NCI-H2171 treated with DMSO at 0.1 percent for 48 hours (cell line): Measurements from ENCODE around the gene IL37.
"Not testable (repeated sequence)": the region's sequence is repeated elsewhere in the genome, so short reads cannot be mapped to it uniquely, and the experiment has no call there.

Experiments used
- DNase-seq: peaks from one replicate; lab custom pipeline; 2025; lab: John Stamatoyannopoulos, UW

The IL37 gene

DNA sequence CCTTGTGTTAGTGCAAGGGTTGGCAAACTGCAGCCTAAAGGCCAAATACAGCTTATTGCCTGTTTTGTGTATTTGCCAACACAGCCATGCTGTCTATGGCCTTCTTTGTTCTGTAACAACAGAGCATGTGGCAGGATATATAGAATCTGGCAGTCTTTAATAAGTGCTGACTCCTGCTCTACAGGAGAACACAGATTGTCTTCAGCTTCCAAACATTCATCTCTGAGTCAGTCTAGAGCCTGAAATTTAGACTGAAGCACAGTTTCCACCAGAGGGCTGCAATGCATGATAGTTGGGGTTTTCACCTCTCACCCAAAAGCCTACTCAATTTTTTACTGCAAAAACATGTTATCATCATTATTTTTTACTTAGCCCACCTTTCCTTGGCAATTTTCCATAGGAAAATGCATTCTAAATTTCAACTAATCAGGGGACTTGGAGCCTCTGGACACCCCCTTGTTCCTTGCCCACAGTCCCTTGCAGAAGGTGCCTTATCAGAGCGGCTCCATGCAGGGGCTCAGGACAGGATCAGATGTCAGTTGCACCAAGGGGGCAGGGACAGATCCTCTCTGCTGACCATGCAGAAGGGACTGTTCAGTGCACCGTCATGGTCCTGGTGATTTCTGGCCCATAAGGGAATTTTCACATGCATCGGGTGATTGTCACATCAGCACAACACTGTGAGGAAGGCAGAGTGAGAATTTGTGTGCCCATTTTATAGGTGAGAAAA, 12.4 kb downstream of the IL37 start:
- DNase-seq = no peak

DNA sequence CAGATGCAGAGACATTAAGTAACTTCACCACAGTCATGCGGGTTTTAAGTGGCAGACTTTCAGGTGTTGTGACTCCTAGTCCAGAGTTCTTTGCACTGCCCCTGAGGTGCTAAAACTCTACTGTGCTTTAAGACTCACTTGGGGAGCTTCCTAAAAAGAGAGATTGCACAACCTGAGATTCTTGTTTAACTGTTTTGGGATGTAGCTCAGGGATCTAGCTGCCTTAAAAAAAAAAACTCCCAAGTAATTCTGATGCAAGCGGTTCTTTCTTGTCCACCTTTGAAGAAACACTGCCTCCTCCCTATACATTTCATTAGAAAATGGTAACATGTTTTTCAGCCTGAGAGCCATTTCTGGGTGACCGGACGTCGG, 13.0 kb downstream of the IL37 start:
- DNase-seq = no peak

DNA sequence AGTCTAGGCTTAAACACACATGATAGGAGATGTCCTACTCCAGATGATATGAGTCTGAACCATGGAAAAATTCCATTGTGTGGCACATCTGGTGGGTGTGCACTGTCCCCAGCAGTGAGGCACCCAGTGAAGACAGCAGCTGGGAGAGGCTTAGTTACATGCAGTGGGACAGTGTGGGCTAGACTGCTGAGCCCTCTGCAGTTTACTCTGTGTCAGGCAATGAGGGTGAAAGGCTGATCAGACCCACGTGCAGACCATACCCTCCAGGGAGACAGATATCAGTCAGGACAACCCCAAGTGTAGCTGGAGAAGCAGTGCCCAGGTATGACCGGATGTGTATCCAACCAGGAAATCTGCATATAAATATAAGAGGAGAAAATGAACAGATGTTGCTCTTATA, 13.4 kb downstream of the IL37 start:
- DNase-seq = no peak

DNA sequence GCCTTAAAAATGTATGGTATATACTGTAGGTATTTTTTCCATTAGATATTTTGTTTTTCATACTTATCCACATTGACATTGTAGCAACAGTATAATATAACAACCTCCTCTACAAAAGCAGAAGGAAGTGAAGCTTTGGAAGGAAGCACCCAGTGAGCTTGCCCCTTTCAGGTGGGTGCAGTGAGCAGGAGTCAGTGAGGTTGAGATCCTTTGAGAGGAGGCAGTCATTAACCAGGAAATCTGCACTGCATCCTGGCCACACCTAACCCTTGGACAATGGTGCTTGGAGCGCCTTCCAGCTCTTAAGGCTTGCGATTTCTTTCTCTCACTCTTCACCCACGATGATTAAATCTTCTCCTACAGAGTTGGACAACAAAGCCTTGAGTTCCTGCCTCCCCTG, 13.9 kb downstream of the IL37 start:
- no peak for DNase-seq

DNA sequence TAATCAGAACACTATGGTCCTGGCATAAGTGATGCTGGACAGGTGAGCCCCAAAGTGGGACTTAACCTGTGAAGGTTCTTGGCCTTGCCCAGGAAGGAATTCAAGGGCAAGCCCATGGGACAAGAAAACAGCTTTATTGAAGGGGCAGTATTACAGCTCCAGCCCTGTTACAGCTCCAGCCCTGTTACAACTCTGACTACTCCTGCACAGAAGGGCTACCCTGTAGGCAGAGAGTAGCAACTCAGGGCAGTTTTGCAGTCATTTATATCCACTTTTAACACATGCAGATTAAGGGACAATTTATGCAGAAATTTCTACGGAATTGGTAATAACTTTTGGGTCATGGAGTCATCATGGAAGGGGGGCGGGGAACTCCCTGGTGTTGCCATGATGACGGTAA, 15.7 kb downstream of the IL37 start:
- DNase-seq = no peak

DNA sequence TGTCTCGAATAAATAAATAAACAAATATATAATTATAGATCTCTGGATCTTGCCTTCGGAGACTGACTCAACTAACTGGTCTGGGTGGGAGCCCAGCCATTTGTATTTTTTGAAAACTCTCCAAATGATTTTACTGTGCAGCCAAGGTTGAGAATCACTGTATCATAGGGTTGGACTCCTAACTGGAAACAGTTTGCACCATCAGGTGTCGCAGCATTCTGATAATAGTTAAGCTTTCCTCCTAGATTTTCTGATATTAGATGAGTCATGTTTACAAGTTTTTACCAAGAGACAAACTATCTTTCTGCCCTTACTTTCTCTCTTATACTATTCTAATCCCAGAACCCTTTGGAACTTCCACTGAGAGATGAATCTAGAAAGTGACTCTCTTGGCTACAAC, 16.8 kb downstream of the IL37 start:
- DNase-seq = no peak

DNA sequence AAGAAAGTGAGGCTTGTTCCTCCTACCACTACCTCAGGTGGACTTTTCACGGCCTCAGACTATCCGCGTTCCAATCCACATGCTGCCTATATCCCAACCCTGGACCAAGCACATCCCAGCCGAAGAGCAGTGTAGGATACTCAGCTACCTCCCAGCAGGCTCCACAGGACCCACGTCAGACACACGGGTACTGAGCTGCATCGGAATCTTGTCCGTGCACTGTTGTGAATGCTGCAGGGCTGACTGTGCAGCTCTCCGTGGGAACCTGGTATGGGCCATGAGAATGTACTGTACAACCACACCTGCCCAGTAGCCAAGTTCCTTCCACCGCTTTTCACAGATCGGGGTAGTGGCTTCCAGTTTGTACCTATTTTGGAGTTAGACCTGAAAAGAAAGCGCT, 22.3 kb downstream of the IL37 start:
- DNase-seq = no peak

DNA sequence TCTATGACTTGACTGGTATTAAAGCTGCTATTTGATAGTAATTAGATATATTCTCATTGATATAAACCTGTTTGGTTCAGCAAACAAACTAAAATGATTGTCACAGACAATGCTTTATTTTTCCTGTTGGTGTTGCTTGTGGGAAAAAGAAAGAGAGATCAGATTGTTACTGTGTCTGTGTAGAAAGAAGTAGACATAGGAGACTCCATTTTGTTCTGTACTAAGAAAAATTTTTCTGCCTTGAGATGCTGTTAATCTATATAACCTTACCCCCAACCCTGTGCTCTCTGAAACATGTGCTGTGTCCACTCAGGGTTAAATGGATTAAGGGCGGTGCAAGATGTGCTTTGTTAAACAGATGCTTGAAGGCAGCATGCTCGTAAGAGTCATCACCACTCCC, 23.2 kb downstream of the IL37 start:
- not testable (repeated sequence) for DNase-seq

DNA sequence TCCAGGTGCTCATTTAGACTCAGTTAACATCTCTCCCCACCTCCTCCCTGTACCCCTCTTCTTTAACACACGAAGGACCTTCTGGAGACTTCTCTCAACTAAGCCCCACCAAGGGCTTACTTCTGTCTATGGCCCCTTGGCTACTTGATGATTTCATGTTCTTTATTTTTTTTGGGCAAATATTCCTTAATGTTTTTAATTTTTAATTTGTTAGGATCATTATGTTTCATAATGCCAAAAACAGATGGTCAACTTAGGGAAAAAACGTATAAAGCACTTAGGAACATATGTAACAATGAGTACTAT, 25.9 kb downstream of the IL37 start:
- DNase-seq = no peak

DNA sequence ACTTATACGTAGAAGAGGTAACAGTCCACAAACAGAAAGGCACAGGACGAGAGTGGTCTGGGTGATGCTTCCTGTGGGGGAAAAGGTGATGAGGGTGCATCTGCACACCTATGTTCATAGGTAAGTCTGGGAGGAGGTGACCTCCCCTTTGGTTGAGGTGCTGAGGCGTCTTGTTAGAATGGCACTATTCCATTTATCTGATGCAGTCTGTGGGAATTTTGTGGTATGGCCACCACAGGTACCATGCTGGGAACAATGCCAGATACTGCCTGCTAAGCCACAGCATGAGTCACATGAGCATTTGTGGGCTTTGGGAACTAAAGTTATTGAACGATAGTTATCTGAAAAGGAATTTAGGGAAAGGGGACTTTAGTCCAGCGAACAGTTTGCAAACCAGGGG, 27.9 kb downstream of the IL37 start:
- DNase-seq = no peak

DNA sequence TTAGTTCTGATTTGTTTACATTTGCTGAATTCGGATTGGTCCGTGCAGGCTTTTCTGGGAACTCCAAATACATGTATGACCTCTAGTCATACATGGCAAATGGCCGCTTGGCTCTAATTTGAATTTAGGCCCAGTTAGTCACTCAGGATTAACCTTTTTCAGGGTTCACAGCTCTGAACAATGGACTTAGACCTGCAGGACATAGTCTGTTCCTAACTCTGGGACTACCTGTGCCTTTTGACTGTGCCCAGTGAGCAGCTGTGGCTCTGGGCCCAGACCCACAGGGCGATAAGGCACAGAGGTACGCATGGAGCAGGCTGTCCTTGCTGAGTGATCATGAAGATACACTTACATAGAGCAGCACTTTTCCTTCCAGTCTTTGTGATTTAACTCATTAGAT, 28.5 kb downstream of the IL37 start:
- DNase-seq = no peak

DNA sequence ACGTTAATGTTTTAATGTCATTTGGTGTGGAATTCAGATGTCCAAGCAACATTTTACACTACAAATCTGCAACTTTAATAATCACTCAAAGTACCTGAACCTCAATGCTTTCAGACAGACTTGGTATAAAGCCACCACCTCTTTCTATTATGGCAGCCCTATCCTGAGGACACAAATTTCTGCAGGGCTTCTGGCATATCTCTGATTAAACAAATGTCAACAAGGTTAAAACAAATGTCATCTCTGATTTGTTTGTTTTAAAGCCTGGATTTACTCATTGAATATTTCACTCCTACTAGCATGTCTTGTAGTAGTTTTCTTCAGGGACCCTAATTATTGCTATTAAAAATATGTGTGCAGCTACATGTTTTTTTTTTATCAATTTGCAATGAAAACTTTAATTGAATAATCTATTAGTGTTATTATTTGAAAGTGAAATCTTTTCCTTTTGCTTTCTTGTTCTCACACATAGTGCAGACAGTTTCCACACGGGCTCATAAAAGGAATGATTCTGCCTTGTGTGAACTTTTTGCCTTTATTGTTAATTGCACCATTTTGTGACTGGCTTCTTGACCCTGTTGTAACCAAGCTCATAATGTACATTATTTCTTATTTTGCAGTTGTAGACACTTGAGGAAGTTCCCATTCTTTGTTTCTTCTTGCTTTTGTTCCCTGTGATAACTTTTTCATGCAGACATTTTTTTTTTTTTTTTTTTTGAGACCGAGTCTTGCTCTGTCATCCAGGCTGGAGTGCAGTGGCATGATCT, 30.1 kb downstream of the IL37 start:
- DNase-seq = no peak

DNA sequence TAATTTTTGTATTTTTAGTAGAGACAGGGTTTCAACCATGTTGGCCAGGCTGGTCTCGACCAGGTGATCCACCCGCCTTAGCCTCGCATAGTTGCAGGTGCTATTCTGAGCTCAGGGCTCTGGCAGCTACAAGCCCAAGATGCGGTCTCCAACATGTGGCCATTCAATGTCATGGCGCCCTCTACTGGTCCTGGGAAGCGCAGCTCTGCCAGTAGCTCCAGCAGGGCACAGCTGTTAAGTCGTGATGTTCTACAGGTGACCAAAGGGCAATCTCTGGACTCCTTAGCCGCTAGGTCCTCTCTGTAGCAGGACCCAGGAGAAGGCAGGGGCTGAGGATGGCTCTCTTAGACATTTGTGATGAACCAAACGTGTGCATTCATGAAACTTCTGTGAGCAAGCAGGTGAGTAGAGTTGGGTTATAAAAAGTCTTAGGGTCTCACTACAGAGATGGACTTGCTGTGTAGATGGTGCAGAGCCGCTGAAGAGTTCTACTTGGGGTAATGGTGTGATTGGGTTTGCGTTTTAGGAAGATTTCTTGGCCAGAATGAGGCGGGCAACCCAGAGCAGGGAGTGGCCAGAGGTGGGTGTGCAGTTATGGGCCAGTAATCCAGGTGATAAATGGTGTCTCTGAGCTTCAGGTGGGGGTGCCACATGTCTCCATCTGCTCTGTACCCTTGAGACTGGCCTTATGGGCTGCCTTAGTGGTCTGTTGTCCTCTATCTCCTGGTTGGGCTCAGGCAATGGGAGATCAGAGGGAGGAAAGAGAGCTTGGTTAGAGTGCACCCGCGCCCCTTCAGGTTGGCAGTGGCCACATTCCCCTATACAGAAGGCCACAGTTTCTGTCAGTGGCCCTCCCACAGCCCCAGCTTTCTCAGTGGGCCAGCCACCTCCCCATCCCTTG, 31.0 kb downstream of the IL37 start:
- peak; percentile 66 for DNase-seq

DNA sequence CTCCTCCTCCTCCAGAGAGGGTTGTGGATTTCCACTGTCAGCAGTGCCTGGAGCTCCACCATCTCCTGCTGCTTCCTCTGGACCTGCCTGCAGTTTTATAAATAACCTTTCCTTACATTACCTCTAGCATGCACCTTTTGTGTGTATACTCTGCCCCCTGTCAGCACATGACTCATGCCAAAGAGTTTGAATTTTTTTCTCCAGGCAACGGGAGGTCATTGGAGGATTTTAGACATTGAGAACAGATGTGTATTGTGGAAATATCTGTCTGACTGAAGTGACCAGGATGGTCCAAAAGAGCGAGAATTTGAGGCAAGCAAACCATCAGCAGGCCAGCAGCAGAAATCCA, 31.7 kb downstream of the IL37 start:
- DNase-seq = no peak

DNA sequence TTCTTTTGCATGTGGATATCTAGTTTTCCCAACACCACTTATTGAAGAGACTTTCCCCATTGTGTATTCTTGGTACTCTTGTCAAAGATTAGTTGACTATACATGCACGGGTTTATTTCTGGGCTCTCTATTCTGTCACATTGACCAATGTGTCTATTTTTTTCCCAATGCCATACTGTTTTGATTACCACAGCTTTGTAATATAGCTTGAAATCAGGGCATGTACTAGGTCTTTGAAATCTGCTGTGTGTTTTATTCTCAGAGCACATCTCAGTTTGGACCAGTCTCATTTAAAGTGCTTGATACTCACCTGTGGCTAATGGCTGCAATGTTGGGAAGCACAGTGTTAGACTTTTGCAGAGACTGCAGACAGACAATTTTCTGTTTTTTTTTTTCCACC, 34.0 kb downstream of the IL37 start:
- DNase-seq = no peak

DNA sequence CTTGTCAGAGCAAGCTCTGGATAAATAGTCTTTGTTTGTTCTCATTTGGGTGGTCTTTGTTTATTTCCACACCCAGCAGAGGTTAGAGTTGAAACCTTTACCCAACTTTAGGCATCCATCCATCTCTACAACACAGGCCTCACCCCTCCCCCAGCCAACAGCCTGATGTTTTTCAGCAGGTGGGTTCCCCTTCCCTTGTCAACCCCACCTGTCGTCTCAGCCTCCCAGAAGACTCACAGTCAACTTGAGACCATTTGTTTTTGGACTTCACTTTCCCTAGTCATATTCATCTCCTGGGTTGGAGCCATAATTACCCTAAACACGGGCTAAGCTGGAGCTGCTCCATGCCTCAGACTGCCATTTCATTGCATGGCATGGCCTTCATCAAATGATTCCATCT, 35.1 kb downstream of the IL37 start:
- DNase-seq = no peak

DNA sequence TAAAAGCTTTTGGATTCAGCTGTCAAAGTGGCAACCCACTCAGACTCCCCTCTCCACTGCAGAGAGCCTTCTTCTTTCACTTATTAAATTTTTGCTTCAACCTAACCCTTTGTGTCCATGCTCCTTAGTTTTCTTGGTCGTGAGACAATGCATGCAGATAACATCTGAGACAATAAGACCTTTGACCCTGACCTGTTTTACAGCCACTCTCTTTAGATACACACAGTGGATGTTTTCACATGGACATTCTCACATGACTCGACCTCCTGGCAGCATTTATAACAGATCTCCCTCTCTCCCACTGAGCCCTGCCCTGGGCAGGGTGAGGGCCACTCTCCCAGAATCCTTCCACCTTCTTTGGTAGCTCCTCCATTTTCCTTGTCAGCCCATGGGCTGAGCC, 36.4 kb downstream of the IL37 start:
- DNase-seq = no peak

DNA sequence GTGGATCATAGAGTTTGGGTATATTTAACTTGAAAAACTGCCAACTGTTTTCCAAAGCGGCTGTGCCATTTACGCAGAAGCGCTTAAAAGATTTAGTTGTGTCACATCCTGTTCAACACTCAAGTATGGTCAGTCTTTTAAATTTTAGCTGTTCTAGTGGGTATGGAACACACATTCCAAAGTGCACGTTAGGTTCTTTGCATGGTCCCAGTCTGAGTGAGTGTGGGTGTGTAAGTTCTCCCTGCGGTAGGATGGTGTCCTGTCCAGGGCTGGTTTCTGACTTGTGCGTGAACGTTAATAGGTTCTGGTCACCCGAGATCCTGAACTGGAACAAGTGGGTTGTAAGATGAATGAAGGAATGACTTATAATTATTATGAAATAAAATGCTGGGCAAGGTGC, 38.5 kb downstream of the IL37 start:
- DNase-seq = no peak

DNA sequence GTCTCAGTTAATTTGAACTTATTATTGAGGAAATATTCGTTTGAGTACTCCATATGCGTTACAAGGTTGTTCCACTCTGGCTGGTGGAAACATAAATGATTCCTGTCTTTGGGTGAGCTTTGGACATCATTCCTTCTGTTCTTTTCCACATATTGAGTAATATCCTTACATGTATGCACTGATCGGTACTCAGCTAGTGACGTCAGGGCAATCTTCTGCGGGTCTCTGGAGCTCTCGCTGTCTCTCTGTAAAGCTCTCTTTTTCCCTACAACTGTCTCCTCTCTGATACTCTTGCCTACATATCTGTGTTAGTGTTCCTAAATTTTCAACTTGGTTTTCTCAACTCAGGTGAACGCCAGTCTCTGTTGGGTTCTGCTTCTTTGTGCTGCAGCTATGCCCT, 43.4 kb downstream of the IL37 start:
- DNase-seq = no peak

DNA sequence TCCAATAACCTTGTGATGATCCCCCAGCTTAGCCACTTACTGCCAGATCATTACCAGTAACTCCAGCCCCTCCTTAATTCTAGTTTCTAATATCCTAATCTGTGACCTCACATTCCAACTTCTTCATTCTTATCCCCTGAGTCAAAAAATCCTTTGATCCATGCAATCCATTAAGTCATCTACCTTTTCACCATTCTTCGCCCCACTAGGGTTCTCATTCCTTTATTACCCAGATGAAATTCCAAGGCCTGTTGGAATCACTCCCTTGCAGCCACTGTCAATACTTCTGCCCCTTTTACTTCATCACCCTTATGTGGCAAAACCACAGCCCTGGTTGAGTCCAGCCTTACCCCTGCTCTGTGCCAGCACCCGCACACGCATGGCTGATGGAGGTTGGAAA, 46.5 kb downstream of the IL37 start:
- DNase-seq = no peak

DNA sequence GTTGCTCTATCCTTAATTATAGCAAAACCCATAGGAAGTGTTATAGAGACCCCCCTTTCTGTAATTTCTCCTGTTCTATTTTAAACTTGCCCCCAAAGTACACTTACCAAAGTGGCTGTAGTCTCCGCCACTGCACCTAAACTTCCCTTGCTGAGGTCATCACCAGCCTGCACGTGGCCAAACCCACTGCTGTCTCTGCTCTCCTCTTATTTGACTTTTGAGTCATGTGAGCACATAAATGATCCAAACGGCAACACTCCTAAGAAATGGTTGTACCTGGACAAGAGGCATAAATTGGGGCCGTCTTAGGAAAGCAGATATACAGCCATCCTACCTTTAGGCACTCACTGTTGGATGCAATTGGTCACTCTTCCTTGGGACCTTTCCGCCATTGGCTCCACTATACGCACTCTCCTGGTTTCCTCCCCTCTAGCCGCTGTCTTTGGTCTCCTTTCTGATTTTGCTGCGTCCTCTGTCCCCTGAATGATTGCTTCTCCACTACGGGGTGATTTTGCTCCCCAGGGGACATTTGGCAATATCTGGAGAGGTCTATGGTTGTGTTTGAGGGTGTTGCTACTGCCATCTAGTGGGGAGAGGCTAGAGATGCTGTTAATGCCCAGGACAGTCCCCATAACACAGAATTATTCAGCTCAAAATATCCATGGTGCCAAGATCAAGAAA, 47.6 kb downstream of the IL37 start:
- DNase-seq = peak; percentile 63

DNA sequence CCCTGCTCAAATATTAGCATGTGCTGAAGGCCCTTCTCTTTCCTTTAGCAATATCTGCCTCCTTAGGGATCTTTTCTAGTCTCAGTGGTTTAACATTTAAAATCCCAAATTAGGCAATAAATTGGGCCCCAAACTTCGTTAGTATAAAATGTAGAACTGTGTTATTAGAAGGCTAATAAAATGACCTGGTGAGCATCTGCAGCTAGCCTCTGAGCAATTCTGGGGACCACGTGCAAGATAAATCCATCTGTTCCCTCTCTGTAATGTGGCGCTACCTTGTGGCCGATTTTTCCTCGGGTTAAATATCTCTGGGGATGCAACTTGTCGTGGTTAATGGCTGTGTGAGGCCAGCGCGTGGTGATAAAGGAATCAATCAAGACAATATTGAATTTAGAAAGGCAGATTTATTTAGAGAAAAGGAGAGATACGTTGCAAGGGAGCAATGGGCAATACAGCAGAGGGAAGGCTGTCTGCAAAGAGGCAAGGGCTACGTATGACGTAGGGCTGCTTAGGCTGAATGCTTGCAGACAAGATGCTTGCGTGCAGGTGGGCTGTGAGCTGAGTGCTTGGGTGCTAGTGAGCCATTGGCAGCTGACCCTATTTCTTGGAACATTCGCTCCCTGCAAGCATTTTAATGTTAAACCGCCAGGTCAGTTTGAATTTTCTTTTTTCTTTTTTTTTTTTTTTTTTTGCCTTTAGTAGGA, 48.3 kb downstream of the IL37 start:
- peak; percentile 64 for DNase-seq
